Dedifferentiated amniotic fluid mesenchymal stem cell (primary cell): Measurements from ENCODE around the gene GRID2.
"Not testable (repeated sequence)": the region's sequence is repeated elsewhere in the genome, so short reads cannot be mapped to it uniquely, and the experiment has no call there.

Experiments used
- DNase-seq: peaks from one replicate; pipeline ENCODE4 v3.0.0-alpha.2; 2016; ENCODE audit errors: extremely low spot score

Gene GRID2

GRCh38 chr4:93671093-93671492, 1367.3 kb downstream of the GRID2 start:
- DNase-seq, result no peak

- not testable (repeated sequence) for DNase-seq
These were observed 1373.2 kb downstream of the GRID2 start for GRCh38 chr4:93676937-93677336.

GRCh38 chr4:93684571-93684970, 1380.8 kb downstream of the GRID2 start:
- DNase-seq, result no peak

- no peak for DNase-seq
These were observed 1383.5 kb downstream of the GRID2 start for GRCh38 chr4:93687304-93687703.

GRCh38 chr4:93688978-93689377, 1385.2 kb downstream of the GRID2 start:
- DNase-seq, result no peak

GRCh38 chr4:93693141-93693540, 1389.4 kb downstream of the GRID2 start:
- no peak for DNase-seq

- no peak for DNase-seq
These were observed 1394.9 kb downstream of the GRID2 start for GRCh38 chr4:93698686-93699085.

GRCh38 chr4:93700571-93700970, 1396.8 kb downstream of the GRID2 start:
- no peak for DNase-seq

- DNase-seq, result no peak
These were observed 1406.5 kb downstream of the GRID2 start for GRCh38 chr4:93710101-93710846.

- no peak for DNase-seq
These were observed 1407.2 kb downstream of the GRID2 start for GRCh38 chr4:93710847-93711430.

GRCh38 chr4:93718233-93718632, 1414.5 kb downstream of the GRID2 start:
- no peak for DNase-seq

GRCh38 chr4:93719552-93719951, 1415.8 kb downstream of the GRID2 start:
- DNase-seq, result no peak

- DNase-seq, result no peak
These were observed 1418.7 kb downstream of the GRID2 start for GRCh38 chr4:93722446-93722845.

GRCh38 chr4:93730251-93730650, 1426.5 kb downstream of the GRID2 start:
- DNase-seq, result no peak

GRCh38 chr4:93730760-93731159, 1427.0 kb downstream of the GRID2 start:
- no peak for DNase-seq

GRCh38 chr4:93731456-93731855, 1427.7 kb downstream of the GRID2 start:
- DNase-seq, result no peak

- no peak for DNase-seq
These were observed 1428.7 kb downstream of the GRID2 start for GRCh38 chr4:93732509-93732908.

GRCh38 chr4:93740890-93741289, 1437.1 kb downstream of the GRID2 start:
- DNase-seq, result no peak

GRCh38 chr4:93743022-93743421, 1439.3 kb downstream of the GRID2 start:
- no peak for DNase-seq

GRCh38 chr4:93743635-93744034, 1439.9 kb downstream of the GRID2 start:
- DNase-seq, result no peak

- DNase-seq, result no peak
These were observed 1441.2 kb downstream of the GRID2 start for GRCh38 chr4:93744961-93745360.

- DNase-seq, result no peak
These were observed 1442.3 kb downstream of the GRID2 start for GRCh38 chr4:93746031-93746430.

- no peak for DNase-seq
These were observed 1443.5 kb downstream of the GRID2 start for GRCh38 chr4:93747220-93747619.
